ENCODE measurements around the gene SNX19. TPM values are rescaled to one million over a fixed set of nuclear protein-coding genes. Genes with fewer than 3 reads are reported as not detected.

SNX19 gene
- total RNA-seq, 1 experiment from 2014 or later, result 34.4 TPM

GRCh38 chr11:130940706-130941105, 24.4 kb upstream of the SNX19 start:
- no peak overlapping the region for H2BK15ac ChIP-seq (ENCODE audit: low read depth, low read length)
- no peak overlapping the region for H3K27ac ChIP-seq (ENCODE audit: insufficient read length, low read depth, low read length)
- Mint-ChIP-seq H3K4me1 (no peaks in the 10 kb centered on the region; a peak in 1 of 4 replicates), H3K27ac (no peak overlapping the region), H3K4me3 (no peak overlapping the region), H3K9me3 (no peaks in the 10 kb centered on the region), H3K27me3 (ENCODE audit: low read depth) (peaks cover 15% of the 10 kb centered on the region), H3K36me3 (ENCODE audit: insufficient read depth in 1 of 3, low read depth in 3 of 3) (no peaks in the 10 kb centered on the region)
- no peaks in the 10 kb centered on the region for H4K20me1 ChIP-seq (ENCODE audit: control insufficient read depth, insufficient read depth, insufficient read length)
- H4K5ac ChIP-seq (ENCODE audit: insufficient read length, low read depth, low read length), result no peak overlapping the region
- no peaks in the 10 kb centered on the region for H3K79me1 ChIP-seq (ENCODE audit: insufficient read depth, low read depth, low read length, poor library complexity, severe bottlenecking)
- H3K4me1 ChIP-seq (ENCODE audit: insufficient read depth, low read length), result no peaks in the 10 kb centered on the region
- H2BK20ac ChIP-seq (ENCODE audit: low read depth, low read length, poor library complexity, severe bottlenecking), result no peak overlapping the region
- WGBS (ENCODE audit: extremely low coverage, insufficient read length, low lambda C conversion rate), result no CpG with 5 or more reads among the region's 1 CpG
- DNase-seq, result no peak
- H3K23me2 ChIP-seq (ENCODE audit: insufficient read length, low read depth, low read length, poor library complexity, severe bottlenecking), result no peaks in the 10 kb centered on the region
- no peak overlapping the region for H3K4me2 ChIP-seq (ENCODE audit: insufficient read depth, insufficient read length, low read length)
- H3K27me3 ChIP-seq (ENCODE audit: insufficient read depth, low read length), result no peaks in the 10 kb centered on the region
- H4K91ac ChIP-seq (ENCODE audit: insufficient read length, low read depth, low read length), result no peak overlapping the region
- no peak overlapping the region for H3K23ac ChIP-seq (ENCODE audit: insufficient read length, low read depth, low read length)
- no peak overlapping the region for H3K18ac ChIP-seq (ENCODE audit: insufficient read length, low read depth, low read length)
- no peak overlapping the region for H4K8ac ChIP-seq (replicated peaks; ENCODE audit: insufficient read length, low read depth, low read length)
- no peak overlapping the region for H2BK120ac ChIP-seq (ENCODE audit: low read depth, low read length, poor library complexity, severe bottlenecking)
- no peak overlapping the region for H2AK5ac ChIP-seq (ENCODE audit: insufficient read length, low read length)
- H2AFZ ChIP-seq (ENCODE audit: low read length), result no peak overlapping the region
- no peak overlapping the region for H3K9ac ChIP-seq (ENCODE audit: extremely low read depth, insufficient read length, low read length)
- no peaks in the 10 kb centered on the region for H3K9me3 ChIP-seq (ENCODE audit: control insufficient read depth, low read depth, low read length)
- H2BK5ac ChIP-seq (ENCODE audit: insufficient read length, low read length), result no peak overlapping the region
- H3K14ac ChIP-seq (ENCODE audit: insufficient read depth, low read length), result no peak overlapping the region
- H3T11ph ChIP-seq (ENCODE audit: low read length), result no peak overlapping the region
- H3K56ac ChIP-seq (ENCODE audit: insufficient read length, low read depth, low read length), result no peak overlapping the region
- no peaks in the 10 kb centered on the region for H3K79me2 ChIP-seq (ENCODE audit: insufficient read depth, low read length)
- no peak overlapping the region for H2BK12ac ChIP-seq (ENCODE audit: insufficient read length, low read depth, low read length)
- H3K4ac ChIP-seq (ENCODE audit: low read depth, low read length), result no peak overlapping the region
- TF ChIP-seq CTCF (conservative IDR thresholded peaks at IDR 0.05), result no peak

All from H9 (cell line).